GM21515 (cell line): ENCODE results near the gene LLGL2.

ENCODE experiments used
- ATAC-seq: cut with Tn5 transposase; IDR thresholded peaks from one replicate; pipeline ENCODE4 v1.9.1; 2021; ENCODE audit not compliant: unreplicated experiment

The LLGL2 gene

GRCh38 chr17:75490953-75491649, 34.4 kb upstream of the LLGL2 start:
- no peak for ATAC-seq

GRCh38 chr17:75491680-75492079, 33.8 kb upstream of the LLGL2 start:
- no peak for ATAC-seq

- ATAC-seq, result no peak
Observed at GRCh38 chr17:75492555-75493168, 32.8 kb upstream of the LLGL2 start.

GRCh38 chr17:75493476-75494129, 31.9 kb upstream of the LLGL2 start:
- no peak for ATAC-seq

GRCh38 chr17:75494326-75494877, 31.1 kb upstream of the LLGL2 start:
- no peak for ATAC-seq

GRCh38 chr17:75496005-75496404, 29.5 kb upstream of the LLGL2 start:
- no peak for ATAC-seq

- no peak for ATAC-seq
Observed at GRCh38 chr17:75498039-75498725, 27.3 kb upstream of the LLGL2 start.

- ATAC-seq, result no peak
Observed at GRCh38 chr17:75498726-75499213, 26.7 kb upstream of the LLGL2 start.

- no peak for ATAC-seq
Observed at GRCh38 chr17:75499313-75500022, 26.0 kb upstream of the LLGL2 start.

- no peak for ATAC-seq
Observed at GRCh38 chr17:75500419-75501216, 24.9 kb upstream of the LLGL2 start.

- ATAC-seq, result no peak
Observed at GRCh38 chr17:75501378-75502071, 24.0 kb upstream of the LLGL2 start.

- no peak for ATAC-seq
Observed at GRCh38 chr17:75502072-75502720, 23.3 kb upstream of the LLGL2 start.

- no peak for ATAC-seq
Observed at GRCh38 chr17:75502721-75503329, 22.7 kb upstream of the LLGL2 start.

GRCh38 chr17:75503337-75503950, 22.1 kb upstream of the LLGL2 start:
- no peak for ATAC-seq

- no peak for ATAC-seq
Observed at GRCh38 chr17:75503976-75504346, 21.5 kb upstream of the LLGL2 start.

- ATAC-seq, result no peak
Observed at GRCh38 chr17:75504347-75505151, 20.9 kb upstream of the LLGL2 start.

- ATAC-seq, result no peak
Observed at GRCh38 chr17:75505152-75505409, 20.4 kb upstream of the LLGL2 start.
